ENCODE data around the gene RGS6. TPM values are rescaled to one million over a fixed set of nuclear protein-coding genes. Genes with fewer than 3 reads are reported as not detected.

Gene RGS6
- total RNA-seq, 2 experiments from 2014 or later: not detected

DNA sequence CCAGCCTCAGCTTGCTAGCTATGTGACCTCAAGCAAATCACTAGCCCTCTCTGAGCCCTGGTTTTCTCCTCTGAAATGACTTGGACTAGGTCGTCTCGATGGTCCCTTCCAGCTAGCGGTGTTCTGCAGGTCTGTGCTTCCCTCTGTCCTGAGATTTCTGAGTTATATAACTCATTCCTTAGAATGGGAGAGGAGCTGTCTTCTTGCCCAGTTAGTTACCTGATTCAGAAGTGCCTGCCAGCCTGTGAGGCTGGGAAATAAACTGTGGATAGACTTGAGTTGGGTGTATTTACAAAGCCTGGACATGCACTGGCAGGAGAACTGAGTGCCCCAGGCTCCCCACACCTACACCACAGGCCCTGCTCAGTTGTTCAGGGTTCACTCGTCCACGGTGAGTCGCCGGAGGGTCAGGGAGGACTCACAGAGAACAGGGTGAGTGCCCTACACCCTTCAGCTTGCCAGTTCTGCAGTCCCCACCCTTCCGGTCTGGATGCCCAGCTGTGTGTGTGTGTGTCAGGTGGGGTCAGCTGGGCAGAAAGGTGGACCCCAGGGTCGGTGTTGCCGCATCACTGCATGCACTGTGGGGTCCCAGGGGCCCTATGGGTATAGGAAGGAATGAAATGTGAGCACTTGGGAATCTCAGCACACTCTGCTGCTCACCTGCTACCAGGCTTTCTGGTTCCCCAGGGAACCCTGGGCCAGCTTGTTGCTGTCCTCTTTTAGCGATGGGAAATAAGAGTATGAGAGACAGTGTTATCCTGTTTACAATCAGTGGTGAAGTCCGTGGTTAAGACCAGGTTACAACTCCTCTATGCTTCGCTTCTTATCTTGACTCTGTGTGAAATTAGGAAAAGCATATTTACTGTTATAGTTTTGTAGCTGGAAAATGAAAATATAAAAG lies 613.4 kb downstream of the RGS6 start:
- H3K4me3 ChIP-seq (ENCODE audit: low read length): no peak overlapping the region

DNA sequence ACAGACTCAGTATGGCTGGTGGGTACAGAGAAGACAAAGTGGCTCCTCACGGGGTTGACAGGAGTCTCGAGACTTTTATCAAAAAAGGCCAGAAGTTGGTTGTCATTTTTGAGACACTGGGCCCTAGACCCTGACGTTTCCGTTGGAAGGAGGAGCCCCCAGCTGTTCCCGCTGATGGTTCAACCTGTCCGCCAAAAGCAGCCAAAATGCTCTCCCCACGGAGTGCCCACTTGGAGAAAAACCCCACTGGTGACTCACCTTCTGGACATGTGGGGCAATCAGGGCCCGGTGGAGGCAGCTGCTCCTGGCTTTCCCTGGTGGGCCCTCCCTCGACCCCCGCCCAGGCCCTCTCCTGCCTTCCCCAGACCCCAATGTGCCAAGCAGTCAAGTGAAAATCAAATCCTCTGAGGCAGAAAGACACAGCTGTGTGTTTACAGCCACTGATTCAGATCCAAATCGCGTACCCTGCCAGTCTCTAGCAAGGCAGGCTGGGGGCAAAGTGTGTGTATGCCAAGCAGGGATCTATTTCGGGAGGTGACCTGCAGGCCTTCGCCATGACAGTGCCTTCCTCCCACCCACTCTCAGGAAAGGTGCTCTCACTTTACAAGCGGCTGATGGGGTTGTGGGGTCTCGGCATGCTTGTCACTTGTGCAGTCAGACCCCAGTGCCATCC lies 614.3 kb downstream of the RGS6 start:
- H3K36me3 Mint-ChIP-seq (ENCODE audit: low read depth): no peaks in the 10 kb centered on the region
- no peaks in the 10 kb centered on the region for H3K9me3 ChIP-seq (ENCODE audit: control insufficient read depth in 1 of 2, insufficient read depth in 1 of 2, low read length in 2 of 2)
- POLR2A ChIA-PET: no interaction called here
- TF ChIP-seq, protein P1, sequence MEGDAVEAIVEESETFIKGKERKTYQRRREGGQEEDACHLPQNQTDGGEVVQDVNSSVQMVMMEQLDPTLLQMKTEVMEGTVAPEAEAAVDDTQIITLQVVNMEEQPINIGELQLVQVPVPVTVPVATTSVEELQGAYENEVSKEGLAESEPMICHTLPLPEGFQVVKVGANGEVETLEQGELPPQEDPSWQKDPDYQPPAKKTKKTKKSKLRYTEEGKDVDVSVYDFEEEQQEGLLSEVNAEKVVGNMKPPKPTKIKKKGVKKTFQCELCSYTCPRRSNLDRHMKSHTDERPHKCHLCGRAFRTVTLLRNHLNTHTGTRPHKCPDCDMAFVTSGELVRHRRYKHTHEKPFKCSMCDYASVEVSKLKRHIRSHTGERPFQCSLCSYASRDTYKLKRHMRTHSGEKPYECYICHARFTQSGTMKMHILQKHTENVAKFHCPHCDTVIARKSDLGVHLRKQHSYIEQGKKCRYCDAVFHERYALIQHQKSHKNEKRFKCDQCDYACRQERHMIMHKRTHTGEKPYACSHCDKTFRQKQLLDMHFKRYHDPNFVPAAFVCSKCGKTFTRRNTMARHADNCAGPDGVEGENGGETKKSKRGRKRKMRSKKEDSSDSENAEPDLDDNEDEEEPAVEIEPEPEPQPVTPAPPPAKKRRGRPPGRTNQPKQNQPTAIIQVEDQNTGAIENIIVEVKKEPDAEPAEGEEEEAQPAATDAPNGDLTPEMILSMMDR (IDR thresholded peaks at IDR 0.05): no peak
- H3K4me1 Mint-ChIP-seq (ENCODE audit: low read depth): no peaks in the 10 kb centered on the region
- intact Hi-C loops (cut with DNase I, micrococcal nuclease): no loop called here
- H3K27ac ChIP-seq (ENCODE audit: low read depth in 1 of 2, low read length in 2 of 2): no peak overlapping the region
- no peak overlapping the region for H3K27ac Mint-ChIP-seq
- no peaks in the 10 kb centered on the region for H3K9me3 Mint-ChIP-seq
- H3K4me3 Mint-ChIP-seq: no peak overlapping the region
- H3K27me3 Mint-ChIP-seq: no peaks in the 10 kb centered on the region
- no peaks in the 10 kb centered on the region for H3K27me3 ChIP-seq (ENCODE audit: control insufficient read depth in 1 of 2, insufficient read depth in 2 of 2, low read length in 2 of 2)
- H3K36me3 ChIP-seq (ENCODE audit: insufficient read depth, low read length): no peaks in the 10 kb centered on the region
- CTCF ChIA-PET: no interaction called here
- no peak for DNase-seq
- ATAC-seq (ENCODE audit: poor library complexity): no peak
- no peak overlapping the region for H3K4me3 ChIP-seq (ENCODE audit: low read length)
- H3K4me1 ChIP-seq (ENCODE audit: insufficient read depth, low read length): no peaks in the 10 kb centered on the region

More for the DNA sequence above, 613.4 kb downstream of the RGS6 start:
- DNase-seq (no peak), ATAC-seq (ENCODE audit: poor library complexity) (no peak)
- no peak overlapping the region for H3K27ac ChIP-seq (ENCODE audit: low read depth in 1 of 2, low read length in 2 of 2)
- H3K36me3 Mint-ChIP-seq (ENCODE audit: low read depth): no peaks in the 10 kb centered on the region
- H3K27me3 Mint-ChIP-seq: no peaks in the 10 kb centered on the region
- H3K36me3 ChIP-seq (ENCODE audit: insufficient read depth, low read length): no peaks in the 10 kb centered on the region
- ChIA-PET POLR2A (no interaction called here), CTCF (no interaction called here)
- intact Hi-C loops (cut with DNase I, micrococcal nuclease): no loop called here
- TF ChIP-seq, protein P1 (IDR thresholded peaks at IDR 0.05): no peak
- no peaks in the 10 kb centered on the region for H3K4me1 Mint-ChIP-seq (ENCODE audit: low read depth)
- no peaks in the 10 kb centered on the region for H3K9me3 ChIP-seq (ENCODE audit: control insufficient read depth in 1 of 2, insufficient read depth in 1 of 2, low read length in 2 of 2)
- H3K4me3 Mint-ChIP-seq: no peak overlapping the region
- H3K9me3 Mint-ChIP-seq: no peaks in the 10 kb centered on the region
- no peaks in the 10 kb centered on the region for H3K4me1 ChIP-seq (ENCODE audit: insufficient read depth, low read length)
- no peaks in the 10 kb centered on the region for H3K27me3 ChIP-seq (ENCODE audit: control insufficient read depth in 1 of 2, insufficient read depth in 2 of 2, low read length in 2 of 2)
- H3K27ac Mint-ChIP-seq: no peak overlapping the region

DNA sequence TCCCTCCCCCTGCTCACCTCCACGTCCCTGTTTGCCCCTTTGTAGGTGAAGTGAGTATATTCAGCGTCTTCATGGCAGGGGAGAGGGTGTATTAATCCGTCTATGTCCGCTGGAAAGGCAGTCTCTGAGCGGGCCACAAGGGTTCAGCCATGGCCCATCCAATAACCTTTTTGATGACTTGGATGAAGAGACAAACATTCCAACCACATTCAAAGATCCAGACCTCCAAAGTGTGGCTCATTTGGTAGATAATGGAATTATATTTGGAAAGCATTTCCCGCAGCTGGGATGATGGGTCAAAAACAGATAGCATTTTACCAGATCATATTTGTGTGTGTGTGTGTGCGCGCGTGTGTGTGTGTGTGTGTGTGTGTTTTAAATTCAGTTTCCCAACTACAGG lies 615.8 kb downstream of the RGS6 start:
- ChIA-PET CTCF (no interaction called here), POLR2A (no interaction called here)
- Mint-ChIP-seq H3K9me3 (no peaks in the 10 kb centered on the region), H3K27me3 (no peaks in the 10 kb centered on the region), H3K27ac (no peak overlapping the region), H3K4me1 (ENCODE audit: low read depth) (no peaks in the 10 kb centered on the region), H3K36me3 (ENCODE audit: low read depth) (no peaks in the 10 kb centered on the region), H3K4me3 (no peak overlapping the region)
- DNase-seq (no peak), ATAC-seq (ENCODE audit: poor library complexity) (no peak)
- Histone ChIP-seq H3K9me3 (ENCODE audit: control insufficient read depth in 1 of 2, insufficient read depth in 1 of 2, low read length in 2 of 2) (no peaks in the 10 kb centered on the region), H3K27me3 (ENCODE audit: control insufficient read depth in 1 of 2, insufficient read depth in 2 of 2, low read length in 2 of 2) (no peaks in the 10 kb centered on the region), H3K4me3 (ENCODE audit: low read length) (no peak overlapping the region), H3K36me3 (ENCODE audit: insufficient read depth, low read length) (no peaks in the 10 kb centered on the region), H3K27ac (ENCODE audit: low read depth in 1 of 2, low read length in 2 of 2) (no peak overlapping the region), H3K4me1 (ENCODE audit: insufficient read depth, low read length) (no peaks in the 10 kb centered on the region)
- intact Hi-C loops (cut with DNase I, micrococcal nuclease): no loop called here
- TF ChIP-seq, protein P1 (IDR thresholded peaks at IDR 0.05): no peak

Data from CD4-positive, alpha-beta T cell (primary cell).